NOMO-1 treated with dmso at 0.1 percent for 144 hours (cell line): ENCODE measurements around the gene KCNIP1.
"Not testable (repeated sequence)": the region's sequence is repeated elsewhere in the genome, so short reads cannot be mapped to it uniquely, and the experiment has no call there.

ENCODE experiments used
- DNase-seq: peaks from one replicate; lab custom pipeline; 2025; ENCODE audit not compliant: unreplicated experiment; lab: John Stamatoyannopoulos, UW

KCNIP1 gene

DNA sequence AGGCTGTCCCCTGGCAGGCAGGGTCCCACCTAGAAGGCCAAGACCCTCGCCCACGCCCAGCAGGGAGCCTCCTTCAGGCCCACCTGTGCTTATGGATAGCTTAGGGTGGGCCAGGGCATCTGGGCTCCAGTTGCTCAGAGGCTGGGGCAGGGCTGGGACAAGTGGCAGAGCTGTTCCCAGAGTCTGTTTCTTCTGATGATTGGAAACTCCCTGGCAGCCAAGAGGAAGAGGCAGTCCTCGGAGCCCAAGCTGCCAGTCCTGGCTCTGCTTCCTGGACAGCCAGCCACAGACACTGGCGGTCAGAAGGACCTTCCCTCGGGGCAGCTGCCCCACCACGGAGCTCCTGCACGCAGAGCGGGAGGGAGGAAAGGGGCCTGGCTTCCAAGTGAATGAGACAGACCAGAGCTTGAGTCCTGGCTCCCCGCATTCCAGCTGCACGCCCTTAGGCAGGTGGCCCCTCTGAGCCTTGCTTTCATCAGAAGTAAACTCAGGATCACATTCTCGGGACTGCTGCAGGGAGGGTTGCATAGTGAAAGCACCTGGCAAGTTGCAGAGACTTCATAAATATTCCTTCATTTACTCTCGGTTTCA is 241.8 kb downstream of the KCNIP1 start:
- DNase-seq = no peak

DNA sequence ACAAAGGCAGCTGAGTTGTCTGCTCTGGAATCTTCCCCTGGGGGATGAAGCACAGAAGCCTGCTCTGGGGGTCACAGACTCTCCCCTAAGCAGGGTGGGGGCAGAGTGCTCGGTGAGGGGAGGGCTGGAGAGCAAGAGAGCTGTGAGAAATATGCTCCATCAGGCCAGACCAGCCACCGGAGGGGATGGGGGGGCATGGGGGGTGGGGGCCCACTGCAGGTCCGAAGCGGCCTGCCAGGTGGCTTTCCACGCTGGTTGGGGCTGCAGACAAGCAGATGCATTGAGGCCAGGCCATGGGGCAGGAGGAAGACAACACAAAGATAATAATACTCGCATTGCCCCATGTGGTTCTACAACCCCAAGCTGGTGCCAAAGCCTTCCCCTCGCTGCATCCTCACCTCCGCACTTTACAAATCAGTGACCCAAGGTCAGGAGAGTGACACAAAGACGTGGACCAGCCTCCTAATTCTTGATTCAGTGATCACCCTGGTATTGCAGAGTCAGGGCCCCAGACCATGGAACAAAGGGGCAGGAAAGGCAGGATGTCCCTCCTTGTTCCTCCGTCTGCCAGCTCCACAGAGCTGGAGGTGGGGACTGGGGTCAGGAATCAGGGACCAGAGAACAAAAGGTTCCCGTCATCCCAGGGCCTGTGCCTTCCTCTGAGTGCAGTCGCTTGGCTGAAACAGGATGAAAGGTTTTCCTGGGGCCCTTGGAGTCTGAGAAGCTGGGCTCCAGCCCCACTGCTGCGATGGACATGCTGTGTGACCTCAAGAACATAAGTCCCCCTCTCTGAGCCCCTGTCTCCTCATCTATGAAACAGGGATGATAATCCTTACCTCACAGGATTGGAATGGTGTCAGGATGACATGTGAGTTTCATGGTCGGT is 242.5 kb downstream of the KCNIP1 start:
- DNase-seq = no peak

GRCh38 chr5:170746961-170747340 is 243.1 kb downstream of the KCNIP1 start:
- DNase-seq = no peak

DNA sequence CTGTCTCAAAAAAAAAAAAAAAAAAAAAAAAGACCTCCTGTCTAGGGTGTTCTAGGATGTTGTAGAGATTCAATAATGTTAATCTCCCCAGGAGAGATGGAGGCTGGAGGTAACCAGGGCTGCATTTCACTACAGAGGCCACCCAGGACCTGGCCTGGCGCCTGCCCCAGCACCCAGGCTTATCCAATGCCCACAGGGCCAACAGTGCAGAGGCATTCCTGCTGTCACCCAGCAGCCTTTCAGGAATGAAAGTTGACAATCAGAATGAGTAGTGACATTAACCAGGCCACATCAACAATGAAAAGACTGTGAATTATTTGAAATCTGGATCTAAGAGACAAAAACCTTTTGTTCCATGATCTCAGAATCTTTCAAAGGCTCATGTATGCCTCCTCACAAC is 243.5 kb downstream of the KCNIP1 start:
- DNase-seq = no peak

DNA sequence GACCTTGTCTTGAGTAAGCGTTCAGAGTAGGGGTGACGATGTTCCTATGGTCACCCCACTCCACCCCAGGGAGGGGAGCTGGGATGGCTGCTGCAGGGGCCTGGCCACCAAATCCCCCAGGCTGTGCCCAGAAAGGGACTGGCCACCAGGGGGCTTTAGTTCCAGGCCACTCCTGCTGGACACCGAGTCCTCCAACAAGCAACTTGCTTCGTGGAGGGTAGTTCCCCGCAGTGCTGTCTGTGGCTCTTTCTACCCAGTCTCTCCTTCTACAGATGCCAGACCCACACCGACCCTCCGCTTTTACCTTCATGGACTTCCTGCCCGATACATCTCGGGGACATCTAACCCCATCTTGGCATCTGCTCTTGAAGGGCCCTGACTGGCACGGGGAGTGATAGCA is 244.0 kb downstream of the KCNIP1 start:
- DNase-seq = no peak

DNA sequence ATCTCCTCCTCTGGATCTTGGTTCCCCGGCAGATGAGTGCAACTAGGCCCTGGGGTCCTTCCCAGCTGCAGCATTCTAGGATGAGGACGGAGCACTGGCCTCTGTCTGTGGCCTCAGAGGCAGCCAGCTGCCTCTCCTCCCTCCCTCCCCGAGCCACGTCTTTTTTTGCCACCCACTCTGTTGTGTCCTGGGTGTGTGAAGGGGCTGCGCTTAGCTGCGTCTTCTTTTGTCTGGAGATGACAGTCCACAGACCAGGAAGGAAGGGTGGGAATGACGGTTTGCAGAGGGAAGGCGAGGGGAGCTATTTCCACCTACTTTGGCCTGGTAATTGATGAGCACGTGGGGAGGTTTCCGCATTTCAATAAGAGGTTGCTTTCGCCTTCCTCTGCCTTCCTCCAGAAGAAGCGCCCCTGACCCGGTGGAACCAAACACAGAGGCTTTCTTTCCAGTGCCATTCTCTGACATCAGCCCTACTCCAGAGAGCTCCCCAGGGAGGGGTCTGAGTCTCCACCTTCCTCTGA is 245.2 kb downstream of the KCNIP1 start:
- DNase-seq = no peak

- DNase-seq = no peak
Observed at GRCh38 chr5:170749911-170750431, 246.2 kb downstream of the KCNIP1 start.

DNA sequence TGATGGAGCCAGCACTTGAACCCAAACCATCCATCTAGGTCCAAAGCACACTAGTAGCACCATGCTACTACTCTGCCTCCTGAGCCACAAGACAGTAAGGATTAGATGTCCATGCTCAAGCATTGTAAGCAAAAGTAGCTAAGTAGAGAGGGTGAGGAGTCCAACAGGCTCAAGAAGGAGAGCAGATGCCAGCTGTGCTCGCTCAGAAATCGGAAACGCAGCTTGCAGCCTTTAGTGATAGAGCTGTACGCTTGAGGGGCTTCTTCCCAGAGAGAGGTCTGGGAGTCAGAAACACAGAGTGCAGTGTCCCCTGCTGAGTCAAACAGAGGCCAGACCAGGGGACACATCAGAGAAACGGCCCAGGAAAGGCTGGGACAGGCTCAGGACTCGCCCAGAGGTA is 247.0 kb downstream of the KCNIP1 start:
- no peak for DNase-seq

- DNase-seq = no peak
Observed at GRCh38 chr5:170751631-170752030, 247.8 kb downstream of the KCNIP1 start.

DNA sequence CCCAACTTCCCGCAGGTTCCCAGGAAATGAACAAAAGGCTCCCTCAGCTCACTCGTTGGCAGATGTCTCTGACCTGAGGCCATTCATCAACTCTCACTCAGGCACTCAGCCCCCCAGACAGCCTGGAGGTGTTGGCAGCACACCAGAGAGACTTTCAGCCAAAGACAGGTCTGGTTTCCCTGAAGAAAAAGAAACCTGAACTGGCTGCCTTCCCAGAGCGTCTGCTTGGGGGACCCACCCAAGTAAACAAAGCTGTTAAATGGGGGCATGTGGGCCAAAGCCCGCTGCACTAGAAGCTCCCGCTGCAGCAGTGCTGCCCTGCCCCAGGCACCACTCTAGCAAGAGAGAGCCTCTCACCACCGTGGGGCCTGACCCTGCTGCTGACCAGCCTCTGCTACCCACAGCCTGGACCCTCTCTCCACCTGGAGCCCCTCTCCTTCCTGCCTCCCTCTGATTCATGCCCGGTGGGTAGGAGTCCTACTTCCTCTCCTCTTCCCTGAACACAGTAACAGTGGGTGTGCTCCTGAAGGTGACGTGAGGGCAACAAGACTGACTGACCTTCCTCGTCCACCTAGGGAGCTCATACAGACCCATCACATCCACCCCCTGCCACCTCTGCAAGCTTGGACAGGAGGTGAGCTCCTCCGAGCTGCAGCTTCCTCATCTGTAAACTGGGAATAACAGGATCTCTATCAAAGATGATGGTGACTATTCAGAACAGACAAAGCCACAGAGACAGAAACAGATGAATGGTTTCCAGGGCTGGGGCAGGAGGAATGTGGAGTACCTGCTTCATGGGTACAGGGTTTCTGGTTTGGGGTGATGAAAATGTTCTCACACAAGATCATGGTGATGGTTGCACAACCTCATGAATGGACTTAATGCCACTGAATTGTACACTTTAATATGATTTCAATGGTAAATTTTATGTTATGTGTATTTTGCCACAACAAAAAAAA is 248.7 kb downstream of the KCNIP1 start:
- no peak for DNase-seq

DNA sequence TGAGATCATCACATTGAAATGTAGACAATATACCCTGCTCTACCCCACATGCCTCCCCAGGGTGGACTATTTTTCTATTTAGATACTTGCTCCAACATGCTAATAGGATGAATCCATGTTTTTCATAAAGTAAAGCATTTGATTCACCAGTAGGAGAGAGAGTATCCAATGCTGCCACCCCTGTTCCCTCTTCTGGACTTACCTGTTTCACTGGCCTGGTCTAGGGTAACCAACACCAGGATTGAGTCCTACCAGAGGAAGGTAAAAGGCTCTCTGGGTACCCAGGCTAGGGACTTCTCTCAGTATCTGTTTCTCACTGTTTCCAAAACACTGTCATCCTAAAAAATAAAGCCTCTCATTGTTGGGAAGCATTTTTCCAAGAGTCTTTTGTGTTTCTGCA is 249.5 kb downstream of the KCNIP1 start:
- no peak for DNase-seq

- DNase-seq = not testable (repeated sequence)
Observed at GRCh38 chr5:170754508-170754907, 250.7 kb downstream of the KCNIP1 start.

DNA sequence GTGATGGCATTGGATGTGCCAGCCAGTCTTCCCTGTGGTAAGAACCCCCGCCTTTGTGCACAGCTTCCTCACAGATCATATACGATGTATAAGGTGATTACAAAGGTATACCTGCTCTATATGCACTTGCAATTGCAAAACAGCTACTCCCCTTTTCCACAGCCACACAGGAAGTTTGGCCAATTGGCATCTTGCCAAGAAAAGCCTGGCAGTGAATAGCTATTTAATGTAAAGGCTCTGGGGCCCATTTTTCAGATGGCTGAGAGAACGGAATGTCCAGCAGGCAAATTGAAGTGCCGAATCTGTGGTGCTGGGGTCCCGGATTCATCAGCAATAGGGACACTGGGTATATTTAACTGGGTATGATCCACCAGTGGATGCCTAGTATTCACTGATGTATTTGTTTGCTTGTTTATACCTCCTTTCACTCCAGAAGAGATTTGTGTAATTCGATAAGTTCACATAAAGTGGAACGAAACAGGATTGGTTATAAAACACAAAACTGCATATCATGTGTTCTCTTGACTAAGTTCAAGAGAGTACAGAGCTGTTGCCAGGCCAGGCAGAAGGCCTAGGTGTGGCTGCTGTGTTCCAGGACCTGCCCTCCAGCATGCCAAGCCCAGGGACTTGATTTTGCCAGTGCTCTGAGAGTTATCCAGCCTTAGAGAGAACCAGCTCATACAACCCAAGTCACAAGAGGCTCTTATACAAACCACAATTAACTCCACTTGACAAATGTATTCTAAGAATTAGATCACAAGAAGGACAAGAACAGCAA is 252.0 kb downstream of the KCNIP1 start:
- no peak for DNase-seq

GRCh38 chr5:170756691-170757090 is 252.9 kb downstream of the KCNIP1 start:
- DNase-seq = no peak

DNA sequence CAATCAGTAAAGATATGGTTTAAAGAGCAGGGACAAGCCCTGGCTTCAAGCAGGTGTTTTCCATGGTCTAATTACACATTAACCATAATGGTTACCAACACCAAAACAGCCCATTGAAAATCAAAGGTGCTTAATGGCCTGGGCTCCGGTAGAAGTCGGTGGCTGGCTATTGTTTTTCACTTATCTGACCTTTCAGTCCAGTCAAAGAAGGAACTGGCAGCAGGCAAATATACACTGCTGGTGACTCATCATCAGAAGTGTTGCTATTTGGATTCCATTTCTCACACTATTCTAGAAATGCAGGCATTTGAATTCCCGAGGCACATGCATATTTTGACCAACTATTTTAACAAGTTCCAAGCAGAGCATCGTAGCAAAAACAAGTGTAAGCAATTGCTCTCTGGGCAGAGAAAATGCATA is 253.4 kb downstream of the KCNIP1 start:
- no peak for DNase-seq

DNA sequence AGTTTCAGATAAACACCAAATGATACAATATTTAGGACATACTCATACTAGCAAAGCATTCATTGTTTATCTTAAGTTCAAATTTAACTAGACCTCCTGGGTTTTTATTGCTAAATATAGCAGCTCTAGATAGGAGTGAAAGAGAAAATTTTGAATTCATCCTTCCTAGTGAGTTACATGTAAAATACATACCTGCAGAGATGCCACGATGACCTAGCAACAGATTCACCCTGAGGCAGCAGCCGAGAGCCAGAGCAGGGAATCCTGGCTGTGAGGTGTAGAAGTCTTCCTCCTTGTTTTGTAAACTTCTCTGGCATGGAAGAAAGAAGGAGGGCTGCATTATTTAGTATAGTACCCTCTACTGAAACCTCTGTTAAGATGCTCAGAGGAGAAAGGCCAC is 253.8 kb downstream of the KCNIP1 start:
- no peak for DNase-seq

- DNase-seq = no peak
Observed at GRCh38 chr5:170758481-170758880, 254.7 kb downstream of the KCNIP1 start.

- DNase-seq = no peak
Observed at GRCh38 chr5:170760113-170760512, 256.3 kb downstream of the KCNIP1 start.

DNA sequence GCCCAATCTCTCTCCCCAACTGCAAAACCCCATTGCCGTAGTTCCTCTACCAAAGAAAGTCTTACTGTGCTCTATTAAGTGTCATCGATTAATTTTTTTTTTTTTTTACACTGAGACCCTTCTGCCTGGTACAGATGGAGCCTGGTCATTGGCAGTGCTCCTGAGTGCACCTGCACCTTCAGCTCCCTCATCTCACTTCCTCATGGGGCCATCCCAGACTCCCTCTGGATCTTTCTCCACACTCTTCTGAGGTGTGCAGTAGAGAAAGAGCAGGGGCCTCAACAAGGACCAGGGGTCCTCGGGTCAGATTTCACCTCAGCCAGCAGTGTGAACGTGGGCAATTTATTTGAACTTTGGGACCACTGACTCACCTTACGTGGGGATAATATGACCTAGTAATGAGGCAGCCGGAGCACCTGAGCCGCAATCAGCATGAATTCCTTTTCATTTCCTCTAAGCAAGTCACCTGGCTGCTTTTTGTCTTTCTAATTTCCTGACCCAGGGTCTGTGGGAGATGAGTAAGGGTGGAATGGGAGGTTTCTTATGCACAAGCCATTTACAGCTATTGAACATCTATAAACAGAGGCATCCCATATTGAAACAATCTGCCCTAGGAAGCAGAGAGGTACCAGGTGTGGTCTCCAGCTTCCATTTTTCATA is 257.4 kb downstream of the KCNIP1 start:
- no peak for DNase-seq

DNA sequence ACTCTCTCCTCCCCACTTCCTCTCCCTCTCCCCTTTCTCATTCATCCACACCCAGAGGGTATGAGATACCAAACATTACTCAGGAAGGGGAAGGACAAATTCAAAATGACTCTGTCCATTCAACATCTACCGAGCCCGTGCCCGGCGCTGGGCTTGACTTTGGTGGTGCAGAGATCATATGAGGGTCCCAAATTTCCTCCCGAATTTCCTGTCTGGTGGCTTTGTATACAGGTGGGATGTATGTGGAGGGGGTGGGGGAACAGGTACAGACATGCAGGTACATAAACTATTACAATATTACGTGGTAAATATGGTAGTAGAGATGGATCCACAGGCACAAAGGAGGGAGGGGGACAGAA is 257.9 kb downstream of the KCNIP1 start:
- DNase-seq = no peak
